ENCODE results near the gene POU2AF3.

- TF ChIP-seq CBX2 (IDR thresholded peaks at IDR 0.05; ENCODE audit: borderline replicate concordance, low read depth), result no peak
- TF ChIP-seq ZFP36 (IDR thresholded peaks at IDR 0.05; ENCODE audit: borderline replicate concordance, partially characterized antibody), result no peak
- TF ChIP-seq, protein P1, sequence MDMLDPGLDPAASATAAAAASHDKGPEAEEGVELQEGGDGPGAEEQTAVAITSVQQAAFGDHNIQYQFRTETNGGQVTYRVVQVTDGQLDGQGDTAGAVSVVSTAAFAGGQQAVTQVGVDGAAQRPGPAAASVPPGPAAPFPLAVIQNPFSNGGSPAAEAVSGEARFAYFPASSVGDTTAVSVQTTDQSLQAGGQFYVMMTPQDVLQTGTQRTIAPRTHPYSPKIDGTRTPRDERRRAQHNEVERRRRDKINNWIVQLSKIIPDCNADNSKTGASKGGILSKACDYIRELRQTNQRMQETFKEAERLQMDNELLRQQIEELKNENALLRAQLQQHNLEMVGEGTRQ (IDR thresholded peaks at IDR 0.05), result no peak
- TF ChIP-seq CTCF (IDR thresholded peaks at IDR 0.05), result no peak
- TF ChIP-seq POLR2A (IDR thresholded peaks at IDR 0.05; ENCODE audit: low read length), result no peak
- no peak for TF ChIP-seq HEYL (CRISPR knock-in tag; IDR thresholded peaks at IDR 0.05)
Measured at GRCh38 chr11:111258046-111258445, 40.3 kb upstream of the POU2AF3 start.
